Endothelial cell of umbilical vein (primary cell): ENCODE results near the gene SH3RF1. TPM values are rescaled to one million over a fixed set of nuclear protein-coding genes. Genes with fewer than 3 reads are reported as not detected.
A peak's percentile ranks its signal among the peaks of the same experiment; 100 is the strongest.

Experiments used
- BruUV-seq: library from RNA; stranded (reverse); fragments of 400-500 nt; replicated peaks from 2 replicates; lab custom pipeline; 2021; lab: Mats Ljungman, UMichigan
- CTCF ChIA-PET: fragments of 300-600, 350-600 bp; sonication (Branson Sonifier 250); formaldehyde crosslinking; loops from one replicate; lab custom pipeline; 2021; ENCODE audit warnings: antibody characterized with exemption, inconsistent platforms; lab: Charles Lee
- POLR2A ChIA-PET: fragments of 300-600, 350-600 bp; sonication (Branson Sonifier 250); formaldehyde crosslinking; loops from one replicate; lab custom pipeline; 2021; ENCODE audit warnings: antibody characterized with exemption, inconsistent platforms; lab: Charles Lee
- DNase-seq: peaks from one replicate; pipeline ENCODE4 v3.0.0-alpha.2; 2011; ENCODE audit warnings: low read depth, low spot score
- FAIRE-seq: peaks from 2 replicates; lab custom pipeline; 2011; peaks lifted over from hg19 to GRCh38; lab: Jason Lieb, UNC
- H2AFZ ChIP-seq: 2 replicates; pipeline ENCODE4 v1.6.0; 2012; ENCODE audit warnings: low read depth, low read length, control low read depth, inconsistent platforms
- H3K27ac ChIP-seq: 2 replicates; pipeline ENCODE4 v1.5.1; 2011; ENCODE audit warnings: low read depth, mild to moderate bottlenecking, control low read depth, low read length, moderate library complexity; ENCODE audit not compliant: insufficient read depth
- H3K27me3 ChIP-seq, 2 experiments: 2 replicates each; pipeline versions ENCODE4 v1.6.0 to v1.6.1; 2011; ENCODE audit warnings: low read length in 2 of 2, mixed read lengths in 1 of 2; ENCODE audit not compliant: control insufficient read depth in 2 of 2, insufficient read depth in 2 of 2
- H3K36me3 ChIP-seq, 2 experiments: 2 replicates in 1 of 2; 3 replicates in 1 of 2; pipeline ENCODE4 v1.5.1; 2011; ENCODE audit warnings: low read length in 2 of 2, mild to moderate bottlenecking in 1 of 2, moderate library complexity in 1 of 2; ENCODE audit not compliant: control insufficient read depth in 2 of 2, insufficient read depth in 2 of 2; ENCODE audit errors: extremely low read depth in 1 of 2
- H3K4me1 ChIP-seq: 3 replicates; pipeline ENCODE4 v1.5.1; 2011; ENCODE audit warnings: mild to moderate bottlenecking, low read length; ENCODE audit not compliant: control insufficient read depth, insufficient read depth; ENCODE audit errors: extremely low read depth
- H3K4me2 ChIP-seq: 2 replicates; pipeline ENCODE4 v1.6.1; 2011; ENCODE audit warnings: low read length, control low read depth, mixed read lengths; ENCODE audit not compliant: insufficient read depth
- H3K4me3 ChIP-seq, 3 experiments: fragments of 200-600 bp in 1 of 3; sonication (generic), shearing (Covaris generic) in 1 of 3; replicated peaks in 1 of 3; 2 replicates each; pipeline ENCODE4 v1.5.1; 2011 to 2016; ENCODE audit warnings: control low read depth in 3 of 3, low read length in 3 of 3, mild to moderate bottlenecking in 2 of 3, inconsistent platforms in 1 of 3, low read depth in 1 of 3, moderate library complexity in 1 of 3; ENCODE audit not compliant: insufficient read depth in 1 of 3
- H3K79me2 ChIP-seq: 2 replicates; pipeline ENCODE4 v1.6.0; 2012; ENCODE audit warnings: low read length, inconsistent platforms; ENCODE audit not compliant: control insufficient read depth, insufficient read depth
- H3K9ac ChIP-seq: replicated peaks from 2 replicates; pipeline ENCODE3; 2011; ENCODE audit warnings: low read length, control low read depth; ENCODE audit not compliant: insufficient read depth; ENCODE audit errors: extremely low read depth
- H3K9me1 ChIP-seq: replicated peaks from 3 replicates; pipeline ENCODE4 v1.6.0; 2011; ENCODE audit warnings: mild to moderate bottlenecking, low read length; ENCODE audit not compliant: control insufficient read depth, insufficient read depth; ENCODE audit errors: extremely low read depth
- H3K9me3 ChIP-seq: replicated peaks from 2 replicates; pipeline ENCODE4 v1.5.1; 2012; ENCODE audit warnings: low read length, inconsistent platforms; ENCODE audit not compliant: control insufficient read depth, insufficient read depth
- H4K20me1 ChIP-seq: replicated peaks from 2 replicates; pipeline ENCODE3; 2011; ENCODE audit warnings: mild to moderate bottlenecking, low read length; ENCODE audit not compliant: control insufficient read depth, insufficient read depth; ENCODE audit errors: extremely low read depth
- CTCF ChIP-seq, 2 donors: IDR thresholded peaks; 1 replicate in 1 of 2; 2 replicates in 1 of 2; pipeline ENCODE4 v1.5.1; 2011; ENCODE audit warnings: low read length in 2 of 2, mild to moderate bottlenecking in 2 of 2, moderate library complexity in 2 of 2, control low read depth in 1 of 2, inconsistent platforms in 1 of 2, low read depth in 1 of 2; ENCODE audit not compliant: insufficient read depth in 1 of 2; ENCODE audit errors: extremely low read depth in 1 of 2
- EZH2 ChIP-seq: IDR thresholded peaks from 2 replicates; pipeline ENCODE4 v1.6.1; 2012; ENCODE audit warnings: borderline replicate concordance, low read depth, mild to moderate bottlenecking, moderate library complexity, low read length, inconsistent platforms; ENCODE audit not compliant: severe bottlenecking
- FOS ChIP-seq: IDR thresholded peaks from 2 replicates; pipeline ENCODE4 v1.6.1; 2011; ENCODE audit warnings: mild to moderate bottlenecking, low read length, moderate library complexity, borderline replicate concordance; ENCODE audit not compliant: insufficient read depth
- GATA2 ChIP-seq: IDR thresholded peaks from 2 replicates; pipeline ENCODE4 v1.7.0; 2011; ENCODE audit warnings: low read depth, mild to moderate bottlenecking, moderate library complexity, mixed read lengths, low read length; ENCODE audit not compliant: insufficient read length, insufficient read depth
- JUN ChIP-seq: IDR thresholded peaks from 2 replicates; pipeline ENCODE4 v1.6.1; 2011; ENCODE audit warnings: borderline replicate concordance, low read depth; ENCODE audit not compliant: insufficient read length, insufficient read depth
- MYC ChIP-seq: IDR thresholded peaks from one replicate; pipeline ENCODE4 v1.6.1; 2011; ENCODE audit warnings: mild to moderate bottlenecking, low read depth, low read length
- POLR2A ChIP-seq: IDR thresholded peaks from 2 replicates; pipeline ENCODE4 v1.6.1; 2012; ENCODE audit warnings: low read depth, mild to moderate bottlenecking, control low read depth, low read length
- POLR2AphosphoS5 ChIP-seq: IDR thresholded peaks from 2 replicates; pipeline ENCODE4 v1.6.1; 2012; ENCODE audit warnings: low read depth, mild to moderate bottlenecking, control low read depth, low read length, moderate library complexity; ENCODE audit not compliant: insufficient read depth
- dilution Hi-C: fragments of 300-500 bp; cut with MboI; formaldehyde crosslinking; loops from one replicate; pipeline ENCODE4 v1.15.0; 2019; ENCODE audit warnings: low sequenced_read_pairs; ENCODE audit not compliant: extremely low pct_ligation_motif_present
- intact Hi-C: fragments of 100-400 bp; cut with micrococcal nuclease; formaldehyde crosslinking; loops from one replicate; pipeline ENCODE4 v1.10.0; 2022
- polyA plus RNA-seq, 4 experiments: library from polyadenylated mRNA; depleted of rRNA in 3 of 4; stranded (reverse) in 3 of 4; unstranded in 1 of 4; fragments of >200 nt; gene quantifications; 2 replicates each; pipeline versions ENCODE4 v1.2.1 to v1.2.3, GENCODE V29; 2011 to 2012; ENCODE audit warnings: missing spikeins in 1 of 4
- total RNA-seq: library from RNA; stranded (reverse); gene quantifications from 2 replicates; pipeline ENCODE4 v1.2.3, GENCODE V29; 2021
- TF ChIP-seq, protein P1 (sequence below): IDR thresholded peaks from 2 replicates; pipeline ENCODE4 v1.6.1; 2011; ENCODE audit not compliant: insufficient read depth, insufficient read length

SH3RF1 gene
- total and polyA plus RNA-seq, 2 donors (not counting 3 experiments of a cell fraction or from before 2014, with no cell fraction given): 16.2 to 24.9 TPM

GRCh38 chr4:169098054-169098497, 172.7 kb downstream of the SH3RF1 start:
- TF ChIP-seq CTCF (IDR thresholded peaks at IDR 0.05; ENCODE audit: extremely low read depth in 1 of 2, insufficient read depth in 1 of 2, low read depth in 1 of 2, low read length in 2 of 2): no peak
- TF ChIP-seq POLR2AphosphoS5: no peak
- no peak for TF ChIP-seq POLR2A
- no peak for TF ChIP-seq JUN
- TF ChIP-seq GATA2: no peak
- no peak for TF ChIP-seq MYC
- TF ChIP-seq EZH2: no peak
- TF ChIP-seq FOS: no peak
- TF ChIP-seq, protein P1, sequence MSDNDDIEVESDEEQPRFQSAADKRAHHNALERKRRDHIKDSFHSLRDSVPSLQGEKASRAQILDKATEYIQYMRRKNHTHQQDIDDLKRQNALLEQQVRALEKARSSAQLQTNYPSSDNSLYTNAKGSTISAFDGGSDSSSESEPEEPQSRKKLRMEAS: no peak
- no peaks in the 10 kb centered on the region for H3K9me1 ChIP-seq
- H3K9ac ChIP-seq: no peak overlapping the region
- BruUV-seq: TSS peak; percentile 32
- POLR2A ChIA-PET: interaction anchor here (0.9 to 1.1 kb wide), 3 partner anchors 18 to 88 kb away, joined by 3 to 13 read pairs (median 4); partner anchors contain the start of gene CBR4
- CTCF ChIA-PET: interaction anchor here (0.7 to 2.1 kb wide), 7 partner anchors 14 to 140 kb away, joined by 3 to 17 read pairs (median 4); partner anchors contain the start of gene CBR4
- H3K4me1 ChIP-seq: peaks cover 31% of the 10 kb centered on the region
- peaks cover 15% of the 10 kb centered on the region for H3K79me2 ChIP-seq
- H3K4me3 ChIP-seq: peak overlapping the region in 1 of 3 experiments; percentile 4
- H3K36me3 ChIP-seq: peaks cover 11 to 16% of the 10 kb centered on the region in 2 experiments
- peak overlapping the region; percentile 80 for H3K27ac ChIP-seq
- FAIRE-seq (no peak), DNase-seq (no peak)
- no peaks in the 10 kb centered on the region for H3K27me3 ChIP-seq
- dilution Hi-C loops (no loop called here), intact Hi-C loops (loop anchor here (1.0 to 2.0 kb wide), 5 partner anchors 17 to 173 kb away; no protein-coding TSS in a partner anchor)
- H2AFZ ChIP-seq: no peak overlapping the region
- peak overlapping the region; percentile 36 for H3K4me2 ChIP-seq
- no peaks in the 10 kb centered on the region for H4K20me1 ChIP-seq
- no peaks in the 10 kb centered on the region for H3K9me3 ChIP-seq
